Retinal pigment epithelial cell (primary cell): Measurements from ENCODE around the gene SPINT4.
"Not testable (repeated sequence)": the region's sequence is repeated elsewhere in the genome, so short reads cannot be mapped to it uniquely, and the experiment has no call there.

ENCODE experiments used
- DNase-seq: peaks from one replicate; pipeline ENCODE4 v3.0.0-alpha.2; 2010; ENCODE audit warnings: low read depth
- H3K4me3 ChIP-seq: 2 replicates; pipeline ENCODE4 v1.5.1; 2011; ENCODE audit warnings: mild to moderate bottlenecking, low read length, control low read depth, moderate library complexity
- CTCF ChIP-seq: conservative IDR thresholded peaks from 2 replicates; pipeline ENCODE4 v1.5.1; 2011; ENCODE audit warnings: low read depth, low read length, control low read depth, inconsistent platforms

The SPINT4 gene

DNA sequence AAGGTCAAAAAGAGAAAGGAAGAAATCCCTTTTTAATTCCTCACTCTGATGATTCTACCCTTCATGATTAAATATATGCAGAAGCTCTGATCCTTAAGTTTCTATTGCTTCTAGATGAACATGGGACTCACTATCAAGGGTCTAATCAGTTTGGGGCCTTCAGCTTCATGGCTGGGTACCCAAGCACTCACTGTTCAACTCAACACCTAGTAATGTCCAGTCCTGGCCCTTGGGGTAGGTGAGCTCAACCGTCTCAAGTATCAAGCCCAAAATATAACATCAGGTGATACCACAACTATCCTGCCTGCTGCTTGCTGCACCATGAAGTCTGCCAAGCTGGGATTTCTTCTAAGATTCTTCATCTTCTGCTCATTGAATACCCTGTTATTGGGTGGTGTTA, at the start of gene SPINT4:
SPINT4 (plus strand) TSS at position 301 of the 400 bp plus-strand sequence; CDS start at position 322, 21 bp downstream.
- H3K4me3 ChIP-seq = no peak within 1 kb of the TSS
- no peak for TF ChIP-seq CTCF
- no peak for DNase-seq

DNA sequence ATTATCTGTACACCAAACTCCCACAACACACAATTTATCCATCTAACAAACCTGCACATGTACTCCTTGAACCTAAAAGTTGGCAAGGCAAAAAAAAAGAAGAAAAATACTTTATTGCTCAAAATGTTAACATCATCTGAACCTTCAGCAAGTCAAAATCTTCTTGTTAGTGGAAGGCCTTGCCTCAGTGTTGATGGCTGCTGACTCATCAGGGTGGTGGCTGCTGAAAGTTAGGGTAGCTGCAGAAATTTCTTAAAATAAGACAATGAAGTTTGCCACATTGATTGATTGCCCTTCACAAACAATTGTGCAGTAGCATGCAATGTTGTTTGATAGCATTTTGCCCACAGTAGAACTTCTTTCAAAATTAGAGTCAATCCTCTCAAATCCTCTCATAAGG, 49.4 kb upstream of the SPINT4 start:
- H3K4me3 ChIP-seq = no peak overlapping the region
- DNase-seq = no peak
- no peak for TF ChIP-seq CTCF

DNA sequence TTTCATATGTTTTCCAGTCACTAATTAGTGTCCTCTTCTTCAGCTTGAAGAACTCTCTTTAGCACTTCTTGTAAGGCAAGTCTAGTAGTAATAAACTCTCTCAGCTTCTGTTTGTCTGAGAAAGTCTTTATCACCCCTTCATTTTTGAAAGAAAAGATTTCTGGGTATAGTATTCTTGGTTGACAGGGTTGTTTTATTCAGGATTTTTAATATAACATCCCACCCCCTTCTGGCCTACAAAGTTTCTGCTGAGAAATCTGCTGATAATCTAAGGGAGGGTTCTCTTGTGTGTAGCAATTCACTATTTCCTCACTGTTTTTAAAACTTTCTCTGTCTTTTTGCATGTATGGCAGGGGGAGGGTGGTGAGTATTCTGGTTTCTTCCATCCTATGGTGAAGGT, 42.5 kb upstream of the SPINT4 start:
- H3K4me3 ChIP-seq = no peak overlapping the region
- no peak for TF ChIP-seq CTCF

GRCh38 chr20:45685896-45686295, 36.3 kb upstream of the SPINT4 start:
- no peak for DNase-seq
- peak; percentile 5 for TF ChIP-seq CTCF

More for the DNA sequence above, 42.5 kb upstream of the SPINT4 start:
- no peak for DNase-seq

GRCh38 chr20:45693346-45693745, 28.8 kb upstream of the SPINT4 start:
- not testable (repeated sequence) for H3K4me3 ChIP-seq, DNase-seq

More at GRCh38 chr20:45685896-45686295, 36.3 kb upstream of the SPINT4 start:
- H3K4me3 ChIP-seq = no peak overlapping the region

DNA sequence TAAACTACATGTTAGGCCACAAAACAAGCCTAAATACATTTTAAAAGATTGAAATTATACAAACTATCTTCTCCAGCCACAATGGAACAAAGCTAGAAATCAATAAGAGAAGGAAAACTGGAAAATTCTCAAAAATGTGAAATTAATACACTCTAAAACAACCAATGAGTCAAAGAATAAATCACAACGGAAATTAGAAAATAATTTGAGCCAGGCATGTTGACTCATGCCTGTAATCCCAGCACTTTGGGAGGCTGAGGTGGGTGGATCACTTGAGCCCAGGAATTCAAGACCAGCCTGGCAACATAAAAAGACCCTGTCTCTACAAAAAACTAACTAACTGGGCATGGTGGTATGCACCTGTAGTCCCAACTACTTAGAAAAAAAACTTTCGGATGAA, 26.7 kb upstream of the SPINT4 start:
- TF ChIP-seq CTCF = no peak
- H3K4me3 ChIP-seq = no peak overlapping the region
- DNase-seq = no peak

DNA sequence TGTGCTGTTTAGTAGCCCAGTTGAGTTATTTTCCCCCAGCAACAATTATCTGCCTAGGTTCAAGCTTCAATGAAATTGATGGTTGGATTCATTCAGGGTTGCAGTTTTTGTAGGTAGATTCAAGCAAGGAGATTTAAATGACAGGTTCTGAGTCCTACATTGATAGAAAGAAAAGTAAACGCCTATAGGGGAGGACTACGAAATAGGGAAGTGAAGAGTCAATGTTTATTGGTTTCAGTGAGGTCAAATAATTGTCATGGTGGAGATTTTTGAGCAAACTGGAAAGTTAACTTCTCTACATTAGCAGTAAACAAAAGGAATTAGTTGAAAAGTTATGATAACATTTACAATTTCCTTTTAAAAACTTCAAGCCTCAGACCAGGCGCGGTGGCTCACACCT, 21.0 kb upstream of the SPINT4 start:
- no peak for DNase-seq
- no peak for TF ChIP-seq CTCF
- H3K4me3 ChIP-seq = no peak overlapping the region

DNA sequence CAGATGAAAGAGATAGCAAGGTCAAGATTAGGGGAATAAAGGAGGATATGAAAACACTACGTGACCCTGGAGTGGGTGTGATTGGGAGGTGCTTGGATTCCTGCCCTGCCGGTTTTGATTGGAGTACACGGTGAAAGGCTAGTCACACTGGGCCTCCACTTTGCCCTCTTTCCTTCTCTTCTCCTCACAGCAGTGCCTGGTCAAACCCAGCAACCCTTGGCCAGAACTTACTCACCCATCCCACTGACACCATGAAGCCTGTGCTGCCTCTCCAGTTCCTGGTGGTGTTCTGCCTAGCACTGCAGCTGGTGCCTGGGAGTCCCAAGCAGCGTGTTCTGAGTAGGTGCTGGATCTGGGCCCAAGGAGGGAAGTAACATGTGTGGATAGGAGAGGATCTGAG, 20.3 kb upstream of the SPINT4 start, which contains the start of gene WFDC13:
WFDC13 (plus strand) TSS at position 166 of the 400 bp plus-strand sequence; CDS start at position 252, 86 bp downstream.
- DNase-seq = no peak
- no peak for TF ChIP-seq CTCF
- H3K4me3 ChIP-seq = no peak within 1 kb of the TSS
